ENCODE data around the gene ARVCF.

ARVCF gene

GRCh38 chr22:20021196-20022181 is 4.9 kb upstream of the ARVCF start:
- no peak for FAIRE-seq
- DNase-seq (ENCODE audit: insufficient read length, low spot score), result no peak
- TF ChIP-seq POLR2AphosphoS5 (IDR thresholded peaks at IDR 0.05; ENCODE audit: low read depth, low read length), result no peak

DNA sequence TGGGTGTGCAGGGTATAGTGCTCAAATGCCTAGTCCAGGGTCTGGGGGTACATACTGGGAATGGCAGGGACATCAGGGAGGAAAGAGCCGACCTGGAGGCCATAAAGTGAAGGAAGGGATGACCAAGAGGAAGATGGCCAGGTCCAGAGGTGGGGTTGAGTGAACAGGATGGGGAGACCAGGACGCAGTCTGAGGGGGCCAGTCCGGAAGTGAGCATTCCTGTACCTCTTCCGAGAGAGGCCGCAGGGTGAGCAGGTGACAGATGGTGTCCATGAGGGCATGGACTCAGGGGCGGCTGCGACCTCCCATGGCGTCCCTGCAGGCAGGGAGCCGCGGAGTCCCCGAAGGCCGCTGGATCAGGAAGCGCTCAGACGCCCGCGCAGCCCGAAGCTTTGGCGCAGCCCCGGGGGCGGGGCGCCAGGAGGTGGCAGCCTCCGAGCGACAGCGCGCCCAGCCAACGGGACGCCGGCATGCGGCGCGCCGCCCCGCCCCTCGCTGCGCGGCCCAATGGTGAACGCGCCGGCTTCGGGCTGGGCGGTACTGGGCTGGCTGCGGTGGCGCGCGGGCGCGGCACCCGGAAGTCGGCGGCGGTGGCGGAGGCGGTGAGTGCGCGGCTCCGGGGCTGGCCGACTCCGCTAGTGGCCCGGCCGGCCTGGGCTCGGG is 4.0 kb upstream of the ARVCF start, which contains the start of gene TANGO2:
Gene TANGO2 (plus strand): TSS at position 578 of the 663 bp plus-strand sequence. CDS start 15,689 bp downstream, outside the sequence.
- DNase-seq (ENCODE audit: insufficient read length, low spot score) (peak; percentile 98), FAIRE-seq (peak; percentile 98)
- TF ChIP-seq POLR2A (IDR thresholded peaks at IDR 0.05; ENCODE audit: low read depth, low read length) (peak; percentile 84), POU2F2 (IDR thresholded peaks at IDR 0.05; ENCODE audit: low read depth, low read length) (no peak), PAX5 (IDR thresholded peaks at IDR 0.05; ENCODE audit: insufficient read depth, low read length, severe bottlenecking) (no peak), TAF1 (IDR thresholded peaks at IDR 0.05; ENCODE audit: low read depth, low read length) (peak; percentile 51; the same call in 1 of the 2 replicates), SPI1 (IDR thresholded peaks at IDR 0.05; ENCODE audit: low read depth, low read length) (no peak), POLR2AphosphoS5 (IDR thresholded peaks at IDR 0.05; ENCODE audit: low read depth, low read length) (peak; percentile 62)

DNA sequence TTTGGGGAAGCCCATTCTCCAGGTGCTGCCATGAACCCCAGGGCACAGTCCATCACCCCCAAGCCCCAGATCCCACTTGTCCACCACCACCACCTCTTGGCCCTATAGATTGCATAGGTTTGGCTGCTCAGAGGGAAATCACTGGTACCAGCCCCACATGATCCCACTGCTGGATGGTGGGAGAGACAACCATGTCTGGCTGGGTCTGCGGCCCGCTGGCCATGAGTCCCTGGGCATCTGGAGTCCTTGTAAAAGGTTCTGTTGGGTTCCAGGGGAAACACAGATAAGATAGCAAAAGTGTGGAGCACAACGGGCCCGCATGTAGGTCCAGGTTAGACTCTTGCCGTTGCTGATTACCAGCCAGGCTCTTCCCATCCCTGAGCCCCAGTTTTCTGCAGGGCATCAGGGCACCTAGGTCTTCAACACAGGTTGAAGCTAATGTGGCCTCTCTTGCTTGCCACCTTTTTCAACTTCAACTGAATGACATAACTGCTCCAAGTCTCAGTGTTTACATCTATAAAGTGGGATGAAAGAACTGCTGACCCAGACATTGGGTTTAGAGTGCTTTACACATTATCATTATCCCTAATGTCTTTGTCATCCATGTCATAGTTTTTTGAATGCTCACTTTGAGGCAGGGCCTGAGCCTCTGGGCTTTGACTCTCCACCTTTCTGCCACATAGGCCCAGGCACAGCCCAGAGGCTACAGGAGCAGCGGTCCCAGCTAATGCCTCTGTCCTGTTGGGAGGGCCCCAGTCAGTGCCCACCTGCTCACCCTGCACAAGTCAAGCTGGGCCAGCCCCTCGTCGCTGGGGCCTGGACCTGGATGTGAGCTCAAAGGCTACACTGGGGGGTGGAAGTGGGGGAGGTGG is 3.3 kb upstream of the ARVCF start:
- DNase-seq (ENCODE audit: insufficient read length, low spot score) (no peak), FAIRE-seq (peak; percentile 13)
- no peak for TF ChIP-seq TAF1 (IDR thresholded peaks at IDR 0.05; ENCODE audit: low read depth, low read length)
- no peak for TF ChIP-seq POLR2AphosphoS5 (IDR thresholded peaks at IDR 0.05; ENCODE audit: low read depth, low read length)
- no peak for TF ChIP-seq PAX5 (IDR thresholded peaks at IDR 0.05; ENCODE audit: insufficient read depth, low read length, severe bottlenecking)
- TF ChIP-seq POLR2A (IDR thresholded peaks at IDR 0.05; ENCODE audit: low read depth, low read length), result no peak
- TF ChIP-seq POU2F2 (IDR thresholded peaks at IDR 0.05; ENCODE audit: low read depth, low read length), result no peak
- no peak for TF ChIP-seq SPI1 (IDR thresholded peaks at IDR 0.05; ENCODE audit: low read depth, low read length)

- DNase-seq (ENCODE audit: insufficient read length, low spot score) (no peak), FAIRE-seq (no peak)
- TF ChIP-seq TAF1 (IDR thresholded peaks at IDR 0.05; ENCODE audit: low read depth, low read length), result no peak
- TF ChIP-seq POLR2A (IDR thresholded peaks at IDR 0.05; ENCODE audit: low read depth, low read length), result no peak
- TF ChIP-seq PAX5 (IDR thresholded peaks at IDR 0.05; ENCODE audit: insufficient read depth, low read length, severe bottlenecking), result no peak
- TF ChIP-seq POLR2AphosphoS5 (IDR thresholded peaks at IDR 0.05; ENCODE audit: low read depth, low read length), result no peak
- TF ChIP-seq POU2F2 (IDR thresholded peaks at IDR 0.05; ENCODE audit: low read depth, low read length), result no peak
- TF ChIP-seq SPI1 (IDR thresholded peaks at IDR 0.05; ENCODE audit: low read depth, low read length), result no peak
Observed at GRCh38 chr22:20018001-20018400, 1.4 kb upstream of the ARVCF start.

DNA sequence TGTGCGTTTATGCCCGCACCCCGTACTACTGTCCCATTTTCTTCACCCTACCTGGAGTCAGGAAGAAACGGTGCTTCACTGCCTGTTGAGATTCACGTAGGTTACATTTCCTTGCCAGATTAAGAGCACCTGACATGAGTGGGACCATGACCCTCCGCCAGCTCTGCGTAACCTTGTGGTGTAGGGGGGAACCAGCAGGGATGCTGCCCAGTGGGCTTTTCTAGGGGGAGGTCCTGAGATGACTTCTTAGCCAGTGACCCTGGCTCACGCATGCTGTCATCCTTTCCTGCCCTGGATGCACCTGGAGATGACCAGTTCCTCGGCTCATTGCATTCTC is 967 bp upstream of the ARVCF start:
- FAIRE-seq (no peak), DNase-seq (ENCODE audit: insufficient read length, low spot score) (no peak)
- no peak for TF ChIP-seq SPI1 (IDR thresholded peaks at IDR 0.05; ENCODE audit: low read depth, low read length)
- no peak for TF ChIP-seq POLR2AphosphoS5 (IDR thresholded peaks at IDR 0.05; ENCODE audit: low read depth, low read length)
- TF ChIP-seq TAF1 (IDR thresholded peaks at IDR 0.05; ENCODE audit: low read depth, low read length), result no peak
- TF ChIP-seq PAX5 (IDR thresholded peaks at IDR 0.05; ENCODE audit: insufficient read depth, low read length, severe bottlenecking), result no peak
- TF ChIP-seq POU2F2 (IDR thresholded peaks at IDR 0.05; ENCODE audit: low read depth, low read length), result no peak
- no peak for TF ChIP-seq POLR2A (IDR thresholded peaks at IDR 0.05; ENCODE audit: low read depth, low read length)

- TF ChIP-seq PAX5 (IDR thresholded peaks at IDR 0.05; ENCODE audit: insufficient read depth, low read length, severe bottlenecking) (no peak), POLR2A (IDR thresholded peaks at IDR 0.05; ENCODE audit: low read depth, low read length) (no peak), SPI1 (IDR thresholded peaks at IDR 0.05; ENCODE audit: low read depth, low read length) (no peak), TAF1 (IDR thresholded peaks at IDR 0.05; ENCODE audit: low read depth, low read length) (no peak), POU2F2 (IDR thresholded peaks at IDR 0.05; ENCODE audit: low read depth, low read length) (no peak), POLR2AphosphoS5 (IDR thresholded peaks at IDR 0.05; ENCODE audit: low read depth, low read length) (no peak)
- no peak for DNase-seq (ENCODE audit: insufficient read length, low spot score)
Observed at GRCh38 chr22:20015971-20016733, 471 bp downstream of the ARVCF start.

DNA sequence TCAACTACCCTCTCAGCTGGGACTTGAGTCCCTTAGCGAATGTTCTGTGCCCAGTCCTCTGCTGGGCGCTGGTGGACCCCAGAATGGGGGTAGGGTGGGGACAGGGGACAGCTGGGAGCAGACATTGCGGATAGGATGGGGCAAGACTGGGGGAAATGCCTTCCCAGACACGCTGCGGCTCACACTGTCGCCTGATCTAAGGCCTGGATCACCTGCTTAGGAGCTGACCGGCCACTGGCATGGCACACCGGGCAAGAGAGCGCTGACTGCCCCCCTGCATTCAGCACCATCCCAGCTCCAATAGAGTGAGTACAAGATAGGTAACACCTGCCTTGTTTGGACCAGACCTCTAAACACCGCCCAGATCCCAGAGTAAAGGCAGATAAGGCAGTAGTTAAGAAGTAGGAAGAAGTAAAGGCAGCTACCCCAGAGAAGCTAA is 1.4 kb downstream of the ARVCF start:
- DNase-seq (ENCODE audit: insufficient read length, low spot score) (no peak), FAIRE-seq (no peak)
- no peak for TF ChIP-seq PAX5 (IDR thresholded peaks at IDR 0.05; ENCODE audit: insufficient read depth, low read length, severe bottlenecking)
- TF ChIP-seq POLR2A (IDR thresholded peaks at IDR 0.05; ENCODE audit: low read depth, low read length), result no peak
- no peak for TF ChIP-seq SPI1 (IDR thresholded peaks at IDR 0.05; ENCODE audit: low read depth, low read length)
- TF ChIP-seq POLR2AphosphoS5 (IDR thresholded peaks at IDR 0.05; ENCODE audit: low read depth, low read length), result no peak
- no peak for TF ChIP-seq POU2F2 (IDR thresholded peaks at IDR 0.05; ENCODE audit: low read depth, low read length)
- no peak for TF ChIP-seq TAF1 (IDR thresholded peaks at IDR 0.05; ENCODE audit: low read depth, low read length)

More at GRCh38 chr22:20015971-20016733, 471 bp downstream of the ARVCF start:
- no peak for FAIRE-seq

DNA sequence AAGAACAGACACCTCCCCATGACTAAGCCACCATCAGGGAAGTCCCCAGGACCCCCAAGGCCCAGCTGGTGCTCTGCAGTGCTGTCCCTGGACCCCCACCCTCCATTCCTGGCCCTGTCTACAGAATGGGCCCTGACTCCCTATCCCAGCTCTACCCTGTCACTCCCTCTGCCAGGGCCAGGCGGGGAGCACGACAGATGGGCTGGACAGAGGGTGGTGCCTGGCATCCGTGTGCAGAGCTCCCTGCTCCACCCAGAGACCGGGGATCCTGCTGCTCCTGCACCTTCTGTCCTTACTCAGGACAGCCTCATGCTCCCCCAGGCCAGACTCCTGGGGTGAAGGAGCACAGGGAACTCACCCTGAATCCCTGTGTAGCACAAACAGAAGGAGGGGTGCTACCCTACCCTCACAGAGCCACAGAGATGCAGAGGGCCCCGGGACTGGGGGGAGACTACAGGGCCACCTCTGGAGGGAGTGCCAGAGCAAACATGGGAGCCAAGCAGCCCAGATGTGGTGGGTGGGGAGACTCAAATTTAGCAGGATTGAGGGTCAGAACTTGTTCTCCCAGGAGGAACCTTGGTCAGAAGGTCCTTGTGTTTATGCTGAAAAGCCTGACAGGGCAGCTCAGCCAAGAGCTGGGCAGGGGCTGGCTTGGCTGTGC is 2.0 kb downstream of the ARVCF start:
- no peak for FAIRE-seq

More for the DNA sequence above, 2.0 kb downstream of the ARVCF start:
- TF ChIP-seq POU2F2 (IDR thresholded peaks at IDR 0.05; ENCODE audit: low read depth, low read length) (no peak), TAF1 (IDR thresholded peaks at IDR 0.05; ENCODE audit: low read depth, low read length) (no peak), PAX5 (IDR thresholded peaks at IDR 0.05; ENCODE audit: insufficient read depth, low read length, severe bottlenecking) (no peak), SPI1 (IDR thresholded peaks at IDR 0.05; ENCODE audit: low read depth, low read length) (no peak), POLR2AphosphoS5 (IDR thresholded peaks at IDR 0.05; ENCODE audit: low read depth, low read length) (no peak), POLR2A (IDR thresholded peaks at IDR 0.05; ENCODE audit: low read depth, low read length) (no peak)
- no peak for DNase-seq (ENCODE audit: insufficient read length, low spot score)
